ENCODE data around the gene PABPN1.

DNA sequence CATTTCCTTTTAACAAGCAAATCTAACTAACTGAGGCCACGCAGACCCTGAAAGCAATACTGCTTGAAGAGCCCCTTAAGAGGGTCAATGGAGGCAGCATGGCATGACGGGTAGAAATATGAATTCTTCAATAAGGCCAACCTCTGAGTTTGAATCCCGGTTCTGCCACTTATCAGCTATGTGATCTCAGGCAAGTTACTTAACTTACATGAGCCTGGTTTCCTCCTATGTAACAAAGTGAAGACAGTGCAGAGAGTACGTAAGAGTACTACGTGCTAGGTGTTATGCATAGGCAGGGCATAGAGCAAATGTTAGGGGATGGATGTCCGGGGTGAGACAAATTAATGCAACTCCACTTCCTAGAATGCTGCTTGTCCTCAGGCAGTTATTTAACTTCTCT lies 40.0 kb upstream of the PABPN1 start:
- TF ChIP-seq, protein P1, sequence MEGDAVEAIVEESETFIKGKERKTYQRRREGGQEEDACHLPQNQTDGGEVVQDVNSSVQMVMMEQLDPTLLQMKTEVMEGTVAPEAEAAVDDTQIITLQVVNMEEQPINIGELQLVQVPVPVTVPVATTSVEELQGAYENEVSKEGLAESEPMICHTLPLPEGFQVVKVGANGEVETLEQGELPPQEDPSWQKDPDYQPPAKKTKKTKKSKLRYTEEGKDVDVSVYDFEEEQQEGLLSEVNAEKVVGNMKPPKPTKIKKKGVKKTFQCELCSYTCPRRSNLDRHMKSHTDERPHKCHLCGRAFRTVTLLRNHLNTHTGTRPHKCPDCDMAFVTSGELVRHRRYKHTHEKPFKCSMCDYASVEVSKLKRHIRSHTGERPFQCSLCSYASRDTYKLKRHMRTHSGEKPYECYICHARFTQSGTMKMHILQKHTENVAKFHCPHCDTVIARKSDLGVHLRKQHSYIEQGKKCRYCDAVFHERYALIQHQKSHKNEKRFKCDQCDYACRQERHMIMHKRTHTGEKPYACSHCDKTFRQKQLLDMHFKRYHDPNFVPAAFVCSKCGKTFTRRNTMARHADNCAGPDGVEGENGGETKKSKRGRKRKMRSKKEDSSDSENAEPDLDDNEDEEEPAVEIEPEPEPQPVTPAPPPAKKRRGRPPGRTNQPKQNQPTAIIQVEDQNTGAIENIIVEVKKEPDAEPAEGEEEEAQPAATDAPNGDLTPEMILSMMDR (IDR thresholded peaks at IDR 0.05; ENCODE audit: insufficient read depth, low read depth, low read length) = no peak
- no peak for TF ChIP-seq EZH2 (IDR thresholded peaks at IDR 0.05; ENCODE audit: insufficient read depth, low read length)
